ENCODE data around the gene FAM50A.
A peak's percentile ranks its signal among the peaks of the same experiment; 100 is the strongest.
"Not testable (repeated sequence)": the region's sequence is repeated elsewhere in the genome, so short reads cannot be mapped to it uniquely, and the experiment has no call there.

The FAM50A gene

DNA sequence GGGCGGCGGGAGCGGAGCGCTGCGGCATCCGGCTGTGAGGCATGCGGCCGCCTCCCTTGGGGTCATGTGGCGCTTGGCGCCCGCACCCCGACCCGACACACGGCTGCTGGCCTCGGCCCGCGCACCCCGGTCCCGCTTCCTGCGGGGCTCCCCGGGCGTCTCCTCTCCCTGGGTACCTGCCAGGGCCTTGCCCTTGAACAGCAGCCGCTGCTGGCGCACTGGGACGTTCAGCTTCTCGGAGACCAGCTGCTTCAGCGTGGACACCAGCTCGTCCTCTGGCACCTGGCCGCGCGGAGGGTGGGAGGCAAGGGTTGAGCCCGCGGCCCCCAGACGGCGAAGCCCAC is 42.1 kb downstream of the FAM50A start:
- DNase-seq, result peak in 5 of 6 experiments; percentile 8 to 46 (median 15)

GRCh38 chrX:154486396-154487207 is 42.7 kb downstream of the FAM50A start, which contains the start of gene UBL4A:
TSS of gene UBL4A (minus strand) at chrX:154486615. CDS start at chrX:154486584, 31 bp downstream.
- peak; percentile 7 to 47 (median 37) for DNase-seq

- DNase-seq, result no peak
Observed at GRCh38 chrX:154487518-154488290, 43.8 kb downstream of the FAM50A start.

DNA sequence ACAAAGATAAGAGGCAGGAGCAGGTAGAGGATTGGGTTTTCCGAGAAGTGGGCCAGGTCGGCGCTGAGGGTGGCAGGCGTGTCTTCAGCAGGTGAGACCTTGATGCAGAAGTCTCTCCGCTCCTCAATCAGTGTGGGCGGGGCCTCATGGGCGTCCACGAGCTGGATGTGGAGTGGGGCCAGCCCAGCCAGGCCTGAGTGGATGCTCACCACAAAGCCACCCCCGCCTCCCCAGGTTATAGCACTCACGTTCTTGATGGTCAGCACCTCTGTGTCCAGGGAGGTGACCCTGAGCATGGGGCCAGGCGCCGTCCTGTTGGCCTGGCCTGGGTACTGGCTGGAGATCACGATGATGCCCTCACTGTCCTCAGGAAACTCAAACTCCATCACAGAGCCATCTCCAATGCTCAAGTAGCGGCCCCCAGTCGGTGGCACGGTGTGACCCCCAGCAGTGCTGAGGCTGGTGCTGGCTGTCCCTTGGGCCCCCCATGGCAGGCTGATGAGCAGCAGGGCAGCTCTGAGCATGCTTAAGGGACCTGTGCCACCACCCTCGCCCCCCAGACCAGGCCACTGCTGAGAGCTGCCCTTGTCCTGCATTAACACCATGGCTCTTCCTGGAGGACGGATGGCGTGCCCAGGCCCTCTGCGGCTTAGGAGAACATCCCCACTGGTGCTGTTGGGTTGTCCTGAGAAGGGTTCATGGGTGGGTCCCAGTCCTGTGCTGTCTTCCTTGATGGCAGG is 44.6 kb downstream of the FAM50A start:
- no peak for DNase-seq

GRCh38 chrX:154489182-154489581 is 45.2 kb downstream of the FAM50A start:
- DNase-seq, result no peak

DNA sequence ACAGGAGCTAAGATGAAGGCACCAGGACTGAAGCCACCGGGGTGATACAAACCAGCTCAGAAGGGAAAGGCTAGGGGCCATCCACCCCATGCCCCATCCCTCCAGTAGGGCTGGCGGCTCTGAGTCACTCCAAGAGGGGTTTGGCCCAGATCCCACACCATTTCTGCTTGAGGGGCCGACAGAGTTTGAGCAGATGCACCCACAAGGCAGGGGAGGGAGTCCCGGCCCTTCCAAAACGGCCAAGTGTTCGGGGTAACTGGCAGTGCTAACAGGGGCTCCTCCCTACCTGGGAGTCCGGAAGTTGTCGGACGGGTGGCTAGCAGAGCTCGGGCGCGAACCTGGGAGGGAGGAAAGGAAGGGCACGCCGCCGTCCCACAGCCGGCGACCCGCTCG is 46.1 kb downstream of the FAM50A start:
- peak in 3 of 6 experiments; percentile 22 to 41 (median 38) for DNase-seq

GRCh38 chrX:154490414-154491083 is 46.6 kb downstream of the FAM50A start, which contains the start of gene SLC10A3:
TSS of gene SLC10A3 (minus strand) at chrX:154490629. CDS start at chrX:154488940, 1,689 bp downstream.
- DNase-seq, result peak; percentile 76 to 91 (median 82)

DNA sequence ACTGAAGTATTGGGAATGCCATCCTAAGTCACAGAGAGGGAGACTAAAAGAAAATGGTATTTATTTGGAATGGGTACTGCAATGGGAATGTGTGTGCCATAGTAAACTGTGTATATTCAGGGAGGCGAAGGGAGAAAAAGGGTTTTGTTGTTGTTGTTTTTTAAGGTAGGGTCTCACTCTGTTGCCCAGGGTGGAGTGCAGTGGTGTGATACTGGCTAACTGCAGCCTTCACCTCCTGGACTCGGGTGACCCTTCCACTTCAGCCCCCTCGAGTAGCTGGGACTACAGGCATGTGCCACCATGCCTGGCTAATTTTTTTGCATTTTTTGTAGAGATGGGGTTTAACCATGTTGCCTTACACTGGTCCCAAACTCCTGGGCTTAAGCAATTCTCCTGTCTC is 50.8 kb downstream of the FAM50A start:
- DNase-seq, result no peak

- no peak for DNase-seq
Observed at GRCh38 chrX:154495472-154495922, 51.6 kb downstream of the FAM50A start.

DNA sequence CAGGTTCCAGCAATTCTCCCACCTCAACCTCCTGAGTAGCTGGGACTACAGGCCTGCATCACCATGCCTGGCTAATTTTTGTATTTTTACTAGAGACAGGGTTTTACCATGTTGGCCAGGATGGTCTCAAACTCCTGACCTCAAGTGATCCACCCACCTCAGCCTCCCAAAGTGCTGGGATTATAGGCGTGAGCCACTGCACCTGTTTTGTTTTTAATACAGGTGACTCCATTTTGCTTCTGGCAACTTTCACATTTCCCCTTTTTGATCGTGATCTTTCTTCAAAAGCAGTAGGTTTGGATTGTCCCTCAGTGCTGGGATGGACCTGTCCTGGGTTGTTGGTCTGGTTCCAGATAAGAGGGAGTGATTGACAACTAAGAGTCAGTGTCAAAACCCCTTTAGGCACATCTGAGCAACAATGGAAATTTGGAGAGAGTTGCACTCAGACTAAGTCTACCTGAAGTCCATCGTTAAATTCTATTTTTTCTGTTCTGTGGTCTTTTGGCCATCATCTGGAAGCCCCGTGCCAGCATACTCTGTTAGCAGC is 52.7 kb downstream of the FAM50A start:
- not testable (repeated sequence) for DNase-seq
